Occipital lobe (tissue), 2 donors: ENCODE results near the gene STK17B. TPM values are rescaled to one million over a fixed set of nuclear protein-coding genes. Genes with fewer than 3 reads are reported as not detected.
"Not testable (repeated sequence)": the region's sequence is repeated elsewhere in the genome, so short reads cannot be mapped to it uniquely, and the experiment has no call there.

Experiments
- DNase-seq: peaks from one replicate; lab custom pipeline; 2025; lab: John Stamatoyannopoulos, UW
- total RNA-seq: library from RNA; depleted of rRNA; stranded (reverse); fragments of >200 nt; gene quantifications from one replicate; pipeline ENCODE4 v1.2.3, GENCODE V29; 2014

The STK17B gene
- total RNA-seq, result 8.1 TPM

DNA sequence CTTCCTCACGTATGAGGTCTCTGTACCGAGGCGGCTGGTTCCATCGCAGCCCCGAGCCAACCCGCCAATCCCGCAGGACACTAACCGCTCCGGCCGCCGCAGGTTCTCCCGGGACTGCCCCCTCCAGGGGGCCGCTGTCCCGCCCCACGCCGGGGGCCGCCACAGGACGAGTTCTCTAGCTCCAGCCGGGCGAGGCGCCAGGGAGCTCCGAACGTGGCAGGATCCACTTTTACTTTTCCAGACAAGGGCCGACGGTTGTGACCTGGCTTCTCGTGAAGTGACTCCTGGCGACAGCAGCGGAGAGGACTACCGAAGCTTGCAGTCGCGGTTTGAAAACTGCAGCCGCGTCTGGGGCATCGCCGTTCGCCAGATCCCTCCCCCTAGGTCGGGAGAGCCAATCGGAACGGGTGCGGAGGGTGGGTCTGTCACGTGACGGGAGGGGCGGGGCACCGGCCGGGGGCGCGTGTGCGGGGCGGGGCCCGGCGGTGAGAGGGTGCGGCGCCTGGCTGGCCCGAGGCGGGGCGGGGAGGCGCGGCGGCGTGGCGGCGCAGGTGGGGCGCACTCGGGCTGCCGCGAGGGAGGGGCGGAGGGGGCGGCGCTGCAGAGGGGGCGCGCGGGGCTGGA lies at the start of gene STK17B:
Gene STK17B (minus strand): TSS at position 331 of the 624 bp plus-strand sequence. CDS start 8,195 bp downstream, outside the sequence.
- peak; percentile 86 for DNase-seq

DNA sequence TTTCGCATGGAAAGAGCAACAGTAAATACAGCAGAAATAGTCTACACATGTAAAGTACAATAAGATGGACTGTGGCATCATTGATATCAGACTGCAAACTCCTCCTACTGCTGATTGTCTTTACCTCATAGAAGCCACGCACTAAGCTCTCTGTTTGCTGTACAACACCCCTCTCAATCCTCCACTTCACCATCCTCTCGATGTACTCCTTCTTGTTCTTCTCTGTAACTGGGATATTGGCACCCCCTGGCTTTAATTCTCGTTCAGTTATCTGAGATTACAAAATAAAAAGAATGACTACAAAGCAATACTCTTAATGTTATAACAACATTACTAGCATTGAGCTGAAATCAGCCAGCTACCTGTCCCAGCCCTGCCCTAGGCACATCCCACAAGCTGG lies 49.3 kb upstream of the STK17B start:
- DNase-seq, result no peak

DNA sequence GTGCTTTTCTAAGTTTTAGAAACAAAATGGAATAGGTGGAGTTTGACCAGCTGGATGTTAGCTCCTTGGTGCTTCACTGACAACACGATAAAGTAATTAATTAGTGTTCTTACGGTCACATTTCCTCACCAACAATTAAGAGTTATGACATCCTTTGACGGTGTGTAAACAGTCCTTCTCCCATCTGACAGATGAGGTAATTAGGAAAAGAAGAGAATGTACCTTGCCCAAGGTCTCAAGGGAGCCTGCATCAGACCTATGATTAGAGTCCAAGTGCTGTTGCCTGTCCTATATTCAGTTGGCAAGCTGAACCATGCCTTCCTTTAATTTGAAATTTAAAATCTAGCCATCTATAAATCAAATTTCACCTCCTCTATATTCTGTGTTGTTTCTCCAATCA lies 48.3 kb upstream of the STK17B start:
- no peak for DNase-seq

DNA sequence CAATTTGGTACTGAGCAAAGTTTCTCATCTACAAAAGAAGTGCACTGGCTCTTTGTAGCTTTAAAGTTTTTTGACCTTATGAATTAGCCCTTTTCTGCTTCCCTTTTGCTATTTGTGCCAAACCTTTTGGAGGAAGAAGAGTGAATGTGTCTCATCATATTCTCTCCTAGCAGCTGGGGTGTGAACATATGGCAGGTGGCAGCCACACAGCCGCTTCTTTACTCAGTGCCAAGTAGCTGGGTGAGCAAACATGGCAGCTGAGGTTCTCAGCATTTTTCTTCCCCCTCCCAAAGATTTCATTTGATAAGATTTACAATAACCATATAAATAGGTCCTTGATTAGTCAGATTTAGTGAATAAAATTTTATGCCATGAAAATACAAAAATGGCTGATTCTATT lies 46.7 kb upstream of the STK17B start:
- DNase-seq, result no peak

DNA sequence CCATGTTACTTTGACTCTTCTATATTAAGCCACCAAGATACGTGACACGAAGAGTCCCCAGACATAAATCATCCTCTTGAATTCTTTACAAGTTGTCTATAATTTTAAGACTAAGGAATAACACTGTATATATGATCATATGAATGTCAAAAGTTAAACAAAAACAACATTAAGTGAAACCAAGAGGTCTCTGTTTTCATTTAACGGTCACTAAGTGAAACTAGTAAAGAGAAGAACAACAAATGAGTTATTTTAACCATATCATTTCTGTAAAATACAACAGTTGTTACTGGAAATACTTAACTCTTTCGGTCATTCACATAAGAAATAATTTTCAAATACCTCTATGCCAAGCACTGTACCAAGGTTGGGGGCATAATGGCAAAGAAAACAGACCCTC lies 45.7 kb upstream of the STK17B start:
- no peak for DNase-seq

DNA sequence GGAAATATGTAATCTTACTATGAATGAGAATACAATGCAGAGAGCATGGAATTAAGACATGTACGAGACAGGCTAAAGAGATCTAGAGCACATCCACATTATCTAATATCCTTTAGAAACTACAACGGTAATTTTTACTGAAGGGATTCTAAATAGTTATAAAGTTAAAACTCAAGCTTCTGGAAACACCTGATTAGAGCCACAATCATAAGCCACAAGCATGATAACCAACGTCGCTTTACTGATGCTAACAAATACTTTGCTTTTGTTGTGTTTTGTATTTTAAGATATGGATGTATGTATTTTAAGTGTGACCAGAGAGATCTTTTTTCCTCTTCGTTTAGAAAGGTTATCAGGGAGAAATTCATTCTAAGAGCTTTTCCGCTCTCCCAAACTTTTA lies 44.0 kb upstream of the STK17B start:
- no peak for DNase-seq

DNA sequence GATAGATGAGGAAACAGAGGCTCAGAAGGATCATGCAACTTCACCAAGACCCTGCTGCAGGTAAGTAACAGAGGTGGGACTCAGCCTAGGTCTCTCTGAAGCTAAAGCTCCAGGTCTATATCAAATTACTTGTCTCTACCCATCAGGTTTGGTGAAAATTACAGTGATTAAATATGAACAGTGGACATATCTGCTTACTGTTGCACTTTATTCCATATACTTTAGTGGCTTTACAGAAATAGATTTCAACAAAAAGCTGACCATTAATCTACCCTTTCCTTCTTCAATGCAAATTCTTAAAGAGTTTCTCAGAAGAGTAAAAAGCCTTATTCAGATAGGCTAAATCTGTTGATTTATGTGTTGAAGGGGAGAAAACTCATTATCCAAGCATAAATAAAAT lies 42.8 kb upstream of the STK17B start:
- DNase-seq, result no peak

DNA sequence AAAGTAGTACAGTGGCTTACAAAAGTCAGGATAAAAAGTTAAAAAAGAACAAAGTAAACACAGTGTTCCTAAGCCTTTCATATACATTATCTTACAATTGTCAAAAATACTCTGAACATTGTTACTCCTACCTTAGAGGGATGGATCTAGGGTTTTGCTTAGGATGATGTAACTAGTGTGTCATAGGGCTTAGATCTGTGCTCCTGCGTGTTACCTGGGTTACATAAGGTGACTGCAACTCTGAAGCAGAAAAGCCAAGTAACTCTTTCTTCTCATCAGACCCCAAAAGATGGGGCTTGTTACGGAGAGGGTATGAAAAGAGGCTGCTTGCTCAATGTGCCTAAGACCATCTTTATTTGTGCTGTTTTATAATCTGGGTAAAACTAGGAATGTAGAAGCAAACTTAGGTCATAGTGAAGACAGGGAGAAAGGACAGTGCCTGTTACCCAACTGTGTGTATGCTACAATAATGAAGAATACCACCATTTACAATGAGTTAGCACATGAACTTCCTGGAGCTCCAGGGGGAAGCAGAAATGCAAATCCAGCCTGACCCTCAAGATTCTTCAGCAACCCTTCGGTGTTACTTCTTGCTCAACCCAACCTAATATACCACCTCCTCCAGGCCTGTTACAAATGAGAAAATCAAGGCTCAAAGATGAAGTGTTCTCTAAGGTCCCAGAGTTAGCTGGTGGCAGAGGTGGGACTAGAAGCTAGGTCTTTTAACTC lies 42.0 kb upstream of the STK17B start:
- DNase-seq, result no peak

DNA sequence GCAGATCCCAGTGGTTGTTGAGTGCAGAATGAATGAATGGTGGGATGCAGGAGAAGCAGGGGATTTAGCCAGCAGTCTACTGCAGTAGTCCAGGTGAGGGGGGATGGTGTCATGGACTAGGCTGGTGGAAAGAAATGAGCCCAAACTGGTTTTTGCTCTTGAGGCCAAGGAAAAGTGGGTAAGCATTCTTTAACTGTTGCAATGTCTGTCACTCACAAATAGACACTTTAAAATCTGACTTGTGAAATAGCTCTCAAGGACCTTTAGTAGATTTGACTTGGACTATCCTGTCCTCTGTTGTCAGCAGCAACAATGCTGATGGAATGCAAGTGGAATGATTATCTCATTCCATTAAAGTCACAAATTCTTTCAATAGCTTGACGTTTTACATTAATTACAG lies 37.5 kb upstream of the STK17B start:
- DNase-seq, result no peak

DNA sequence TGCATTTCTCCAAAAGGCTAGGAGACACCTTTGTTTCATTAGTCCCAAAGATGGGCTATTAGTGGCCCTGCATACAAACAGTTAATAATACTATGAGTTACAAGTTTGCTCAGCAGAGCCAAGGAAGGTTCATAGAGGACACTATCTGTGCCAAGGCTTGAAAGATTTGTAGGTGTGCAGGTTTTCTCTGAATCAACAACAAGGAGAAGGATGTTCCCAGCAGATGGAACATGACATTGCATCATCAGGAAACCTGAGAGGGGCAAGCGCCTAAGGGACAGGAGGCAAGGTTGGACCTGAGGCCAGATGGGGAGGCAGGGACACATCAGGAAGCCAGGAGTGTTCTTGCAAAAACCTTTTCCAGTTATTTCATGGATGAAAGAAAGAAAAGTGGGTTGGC lies 35.4 kb upstream of the STK17B start:
- DNase-seq, result no peak

DNA sequence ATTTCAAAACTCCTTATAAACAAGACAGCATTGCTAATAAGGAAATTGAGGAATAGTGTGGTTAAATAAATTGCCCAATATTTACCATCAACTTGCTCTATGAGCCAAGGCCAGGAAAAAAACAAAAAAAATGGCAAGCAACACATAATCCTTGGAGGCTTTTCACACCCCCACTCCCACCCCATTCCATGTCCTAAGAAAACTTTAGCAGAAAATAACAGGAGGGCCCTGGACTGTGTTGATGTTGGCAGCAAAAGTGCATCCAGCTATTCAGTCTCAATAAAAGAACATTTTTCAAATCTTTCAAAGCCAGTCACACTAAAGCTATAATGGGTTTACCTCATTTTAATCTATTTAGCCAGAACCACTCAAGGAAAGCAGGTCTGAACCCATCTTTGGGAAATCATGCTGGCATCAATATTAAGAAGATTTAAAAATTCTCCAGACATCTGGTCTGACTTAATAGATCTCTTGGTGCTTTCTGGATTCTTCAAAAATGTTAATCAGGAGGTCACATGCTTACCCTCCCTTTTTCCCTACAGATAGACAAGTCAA lies 34.6 kb upstream of the STK17B start:
- DNase-seq, result no peak

DNA sequence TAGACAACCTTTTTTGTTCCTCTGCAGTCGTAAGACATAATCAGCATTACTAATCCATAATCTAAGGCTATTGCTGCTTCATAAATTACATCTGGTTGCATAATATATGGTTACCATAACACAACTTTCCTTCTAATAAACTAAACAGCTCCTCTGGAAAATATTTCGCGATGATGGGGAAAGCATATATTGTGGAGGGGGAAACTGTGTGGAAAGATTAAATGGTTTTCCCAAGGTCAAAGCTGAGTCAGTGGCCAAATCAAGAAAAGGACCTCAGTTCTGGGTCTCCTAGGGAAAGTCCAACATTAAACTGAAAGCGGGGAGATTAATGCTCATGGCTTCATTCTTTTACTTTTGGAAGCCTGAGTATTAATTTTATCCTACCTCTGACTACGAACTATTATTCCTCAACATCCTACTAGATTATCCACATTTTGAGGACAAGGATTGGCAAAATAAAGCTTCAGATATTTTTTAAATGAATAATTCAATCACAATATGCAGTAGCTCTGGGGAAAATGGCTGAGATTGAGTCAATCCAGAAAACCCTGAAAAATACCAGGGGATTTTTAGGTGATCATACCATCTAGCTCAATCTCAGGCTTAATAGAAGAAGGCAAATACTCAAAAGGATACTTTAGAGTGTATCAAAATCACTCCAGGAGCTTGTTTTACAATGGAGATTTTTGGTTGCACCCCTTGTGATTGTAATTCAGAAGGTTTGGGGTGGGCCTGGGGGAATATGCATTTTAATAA lies 33.8 kb upstream of the STK17B start:
- DNase-seq, result no peak

DNA sequence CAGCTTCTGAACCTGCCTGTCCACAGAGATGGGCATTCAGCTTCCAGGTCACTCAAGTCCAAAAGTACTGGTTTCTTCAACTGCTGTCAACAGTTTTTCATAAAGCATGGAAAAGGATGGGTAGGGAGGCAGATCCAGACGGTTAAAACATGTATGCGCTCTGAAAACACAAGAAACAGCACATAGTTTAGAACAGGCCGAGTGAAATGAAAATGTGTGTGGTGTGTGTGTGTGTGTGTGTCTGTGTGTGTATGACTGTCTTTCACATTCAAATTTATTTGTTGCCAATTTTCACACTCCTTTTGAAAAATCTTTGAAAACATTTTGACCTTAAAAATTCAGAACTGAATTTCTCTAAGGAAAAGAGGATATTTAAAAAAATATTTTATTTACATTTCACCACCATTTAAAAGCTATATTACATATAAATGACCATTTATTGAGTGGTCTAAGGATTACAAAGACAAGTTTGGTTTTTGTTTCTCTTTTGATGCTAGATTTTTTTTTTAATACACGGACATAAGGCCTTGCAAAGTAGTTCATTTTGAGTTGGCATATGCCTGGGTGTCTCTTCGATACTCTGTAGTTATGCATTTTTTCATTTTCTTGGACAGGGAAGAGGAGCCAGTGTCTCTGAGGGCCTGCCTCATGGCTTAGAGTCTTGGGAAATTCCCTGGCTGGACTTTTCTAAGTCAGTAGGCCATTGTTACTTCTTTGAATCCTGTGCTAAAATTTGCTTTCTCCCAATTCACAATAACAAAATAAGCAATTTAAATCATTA lies 30.0 kb upstream of the STK17B start:
- DNase-seq, result no peak

DNA sequence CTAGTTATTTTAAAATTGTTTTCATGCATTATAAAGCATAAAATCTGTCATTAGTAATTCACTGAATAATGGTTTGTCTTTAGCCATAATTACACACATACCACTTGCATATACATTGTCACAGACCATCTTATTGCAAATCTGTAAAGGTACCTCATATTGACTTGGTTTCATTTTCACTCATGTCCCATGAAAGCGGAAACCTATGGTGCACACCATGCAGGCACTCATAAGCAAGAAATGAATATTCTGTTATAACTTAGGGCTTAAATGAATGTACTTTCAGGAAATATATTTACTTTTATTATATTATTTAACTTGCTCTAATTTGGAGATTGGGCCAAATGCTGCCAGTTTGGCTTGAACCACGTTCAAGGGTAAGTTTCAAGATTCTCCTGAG lies 29.2 kb upstream of the STK17B start:
- no peak for DNase-seq

DNA sequence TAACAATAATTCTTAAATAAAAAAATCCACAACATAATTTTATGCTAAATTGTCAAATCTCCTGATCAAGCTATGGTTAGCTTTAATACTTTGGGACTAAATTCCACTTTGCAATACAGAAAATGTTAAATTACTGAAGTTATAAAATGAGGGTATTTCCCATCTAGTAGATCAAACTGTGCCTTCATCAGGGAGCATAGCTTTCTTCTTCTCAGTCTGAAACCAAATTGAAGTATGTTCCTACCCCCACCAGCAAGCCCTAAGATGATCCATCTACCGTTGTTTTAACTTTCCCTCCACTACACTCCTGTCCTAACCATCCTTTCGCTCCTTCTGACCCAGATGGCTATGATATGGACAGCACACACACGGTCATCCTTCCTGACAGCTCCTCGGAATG lies 24.4 kb upstream of the STK17B start:
- no peak for DNase-seq

DNA sequence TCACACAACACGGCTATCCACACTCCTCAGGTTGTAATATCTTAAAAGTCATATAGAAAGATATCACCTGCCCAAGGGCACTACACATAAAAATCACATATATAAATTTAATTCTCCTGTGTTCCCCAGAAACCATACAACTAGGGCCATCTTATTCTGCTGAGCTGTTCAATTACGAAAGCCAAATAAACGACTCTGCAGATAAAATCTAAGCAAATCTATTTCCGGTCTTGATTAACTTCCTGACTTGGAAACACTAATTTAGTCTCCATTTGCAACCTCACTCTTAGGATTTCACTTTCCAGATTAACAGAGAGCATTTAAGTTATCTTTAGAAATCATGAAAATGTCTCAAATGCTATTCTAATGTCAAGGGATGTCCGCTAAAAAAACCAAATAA lies 23.9 kb upstream of the STK17B start:
- no peak for DNase-seq

DNA sequence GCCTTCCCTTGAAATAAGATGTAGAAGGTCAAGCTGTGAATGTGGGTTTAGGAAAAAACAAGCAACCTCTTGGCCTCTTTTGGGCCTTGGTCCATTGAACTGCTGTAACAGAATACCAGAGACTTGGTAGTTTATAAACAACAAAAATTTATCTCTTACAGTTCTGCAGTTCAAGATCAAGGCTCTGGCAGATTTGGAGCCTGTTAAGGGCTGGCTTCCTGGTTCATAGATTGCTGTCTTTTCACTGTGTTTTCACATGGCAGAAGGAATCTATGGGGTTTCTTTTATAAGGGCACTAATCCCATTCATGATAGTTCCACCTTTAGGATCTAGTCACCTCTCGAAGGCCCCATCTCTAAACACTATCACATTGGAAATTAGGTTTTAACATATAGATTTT lies 20.2 kb upstream of the STK17B start:
- DNase-seq, result no peak

DNA sequence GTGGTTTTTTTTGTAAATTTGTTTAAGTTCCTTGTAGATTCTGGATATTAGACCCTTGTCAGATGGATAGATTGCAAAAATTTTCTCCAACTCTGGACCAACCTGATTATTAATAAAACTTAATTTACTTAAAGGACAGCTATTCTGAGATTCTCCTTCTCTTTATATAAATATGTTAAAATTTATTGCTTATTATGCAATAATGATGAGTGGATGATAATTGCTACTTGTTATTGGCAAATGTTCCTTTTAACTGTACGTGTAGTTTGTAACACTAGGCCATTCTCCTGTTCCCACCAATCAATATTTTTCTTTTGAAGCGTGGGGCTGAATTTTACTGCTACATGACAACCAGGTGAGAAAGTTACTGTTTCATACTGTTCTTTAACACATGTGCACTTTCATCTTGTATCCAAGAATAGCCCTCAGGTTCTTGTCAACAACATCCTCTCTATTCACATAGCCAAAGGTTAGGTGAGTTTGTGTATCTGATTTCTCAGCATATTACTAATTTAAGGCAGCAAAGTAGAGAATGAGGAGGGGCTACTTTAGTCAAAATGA lies 16.6 kb upstream of the STK17B start:
- DNase-seq, result no peak

DNA sequence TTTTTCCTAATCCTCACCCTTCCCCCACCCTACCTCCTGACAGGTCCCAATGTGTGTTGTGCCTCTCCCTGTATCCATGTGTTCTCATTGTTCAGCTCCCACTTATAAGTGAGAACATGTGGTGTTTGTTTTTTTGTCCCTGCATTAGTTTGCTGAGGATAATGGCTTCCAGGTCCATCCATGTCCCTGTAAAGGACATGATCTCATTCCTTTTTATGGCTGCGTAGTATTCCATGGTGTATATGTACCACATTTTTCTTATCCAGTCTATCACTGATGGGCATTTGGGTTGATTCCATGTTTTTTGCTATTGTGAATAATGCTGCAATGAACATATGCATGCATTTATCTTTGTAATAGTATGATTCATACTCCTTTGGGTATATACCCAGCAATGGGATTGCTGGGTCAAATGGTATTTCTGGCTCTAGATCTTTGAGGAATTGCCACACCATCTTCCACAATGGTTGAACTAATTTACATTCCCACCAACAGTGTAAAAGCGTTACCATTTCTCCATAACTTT lies 15.9 kb upstream of the STK17B start:
- not testable (repeated sequence) for DNase-seq

DNA sequence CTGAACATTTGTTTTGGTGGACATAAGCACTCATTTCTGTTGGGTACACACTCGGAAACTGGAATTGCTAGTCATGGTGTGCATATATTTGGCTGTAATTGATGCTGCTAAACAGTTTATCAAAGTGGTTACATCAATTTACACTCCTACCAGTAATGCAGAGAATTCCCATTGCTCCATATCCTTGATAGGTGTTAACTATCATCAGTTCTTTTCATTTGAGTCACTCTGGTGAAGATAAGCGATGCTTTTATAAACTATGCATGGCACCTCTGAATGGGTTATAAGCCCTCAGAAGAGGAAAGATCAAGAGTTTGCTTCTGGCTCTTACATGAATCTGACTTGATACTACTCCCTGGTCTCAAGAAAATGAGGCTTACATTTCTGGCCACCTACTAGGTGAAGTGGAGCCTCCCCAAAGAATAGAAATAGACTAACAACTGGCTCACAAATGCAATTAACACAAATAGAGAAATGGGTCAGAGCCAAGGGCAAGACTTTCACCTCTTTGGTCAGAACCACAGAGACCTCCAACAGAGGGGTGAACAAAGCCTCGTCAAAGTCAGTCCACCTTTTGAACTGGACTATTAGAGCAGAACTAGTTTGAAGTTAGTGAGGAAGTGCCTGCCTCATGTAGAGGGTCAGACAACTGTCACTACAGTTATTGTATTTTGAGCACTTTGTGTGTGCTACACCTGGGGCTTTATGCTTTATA lies 15.0 kb upstream of the STK17B start:
- no peak for DNase-seq
